ENCODE measurements around the gene RELN. TPM values are rescaled to one million over a fixed set of nuclear protein-coding genes. Genes with fewer than 3 reads are reported as not detected.

RELN gene
- total RNA-seq, 1 experiment from 2014 or later = 0.31 TPM

- CTCF ChIA-PET = no interaction called here
- BruUV-seq (replicated peaks) = no TSS peak
These were observed 29.0 kb upstream of the RELN start for GRCh38 chr7:104018425-104018824.

GRCh38 chr7:104017001-104017400 lies 27.5 kb upstream of the RELN start:
- Mint-ChIP-seq H3K4me1 (ENCODE audit: low read depth, unreplicated experiment) (no peaks in the 10 kb centered on the region), H3K27ac (ENCODE audit: unreplicated experiment) (no peak overlapping the region), H3K4me3 (ENCODE audit: low read depth, unreplicated experiment) (no peak overlapping the region), H3K36me3 (ENCODE audit: insufficient read depth, unreplicated experiment) (no peaks in the 10 kb centered on the region), H3K9me3 (ENCODE audit: low read depth, unreplicated experiment) (no peaks in the 10 kb centered on the region), H3K27me3 (ENCODE audit: unreplicated experiment) (no peaks in the 10 kb centered on the region)
- no peak for DNase-seq
- intact Hi-C loops (cut with micrococcal nuclease; ENCODE audit: unreplicated experiment) = no loop called here
- CTCF ChIA-PET = no interaction called here
- BruUV-seq (replicated peaks) = no TSS peak
- TF ChIP-seq, protein P1, sequence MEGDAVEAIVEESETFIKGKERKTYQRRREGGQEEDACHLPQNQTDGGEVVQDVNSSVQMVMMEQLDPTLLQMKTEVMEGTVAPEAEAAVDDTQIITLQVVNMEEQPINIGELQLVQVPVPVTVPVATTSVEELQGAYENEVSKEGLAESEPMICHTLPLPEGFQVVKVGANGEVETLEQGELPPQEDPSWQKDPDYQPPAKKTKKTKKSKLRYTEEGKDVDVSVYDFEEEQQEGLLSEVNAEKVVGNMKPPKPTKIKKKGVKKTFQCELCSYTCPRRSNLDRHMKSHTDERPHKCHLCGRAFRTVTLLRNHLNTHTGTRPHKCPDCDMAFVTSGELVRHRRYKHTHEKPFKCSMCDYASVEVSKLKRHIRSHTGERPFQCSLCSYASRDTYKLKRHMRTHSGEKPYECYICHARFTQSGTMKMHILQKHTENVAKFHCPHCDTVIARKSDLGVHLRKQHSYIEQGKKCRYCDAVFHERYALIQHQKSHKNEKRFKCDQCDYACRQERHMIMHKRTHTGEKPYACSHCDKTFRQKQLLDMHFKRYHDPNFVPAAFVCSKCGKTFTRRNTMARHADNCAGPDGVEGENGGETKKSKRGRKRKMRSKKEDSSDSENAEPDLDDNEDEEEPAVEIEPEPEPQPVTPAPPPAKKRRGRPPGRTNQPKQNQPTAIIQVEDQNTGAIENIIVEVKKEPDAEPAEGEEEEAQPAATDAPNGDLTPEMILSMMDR (IDR thresholded peaks at IDR 0.05; ENCODE audit: unreplicated experiment) = no peak

More at GRCh38 chr7:104018425-104018824, 29.0 kb upstream of the RELN start:
- no peaks in the 10 kb centered on the region for H3K4me1 Mint-ChIP-seq (ENCODE audit: low read depth, unreplicated experiment)
- H3K36me3 Mint-ChIP-seq (ENCODE audit: insufficient read depth, unreplicated experiment) = no peaks in the 10 kb centered on the region
- H3K4me3 Mint-ChIP-seq (ENCODE audit: low read depth, unreplicated experiment) = no peak overlapping the region
- H3K27me3 Mint-ChIP-seq (ENCODE audit: unreplicated experiment) = no peaks in the 10 kb centered on the region
- no peaks in the 10 kb centered on the region for H3K9me3 Mint-ChIP-seq (ENCODE audit: low read depth, unreplicated experiment)
- no peak overlapping the region for H3K27ac Mint-ChIP-seq (ENCODE audit: unreplicated experiment)
- intact Hi-C loops (cut with micrococcal nuclease; ENCODE audit: unreplicated experiment) = no loop called here
- DNase-seq = no peak
- TF ChIP-seq, protein P1 (IDR thresholded peaks at IDR 0.05; ENCODE audit: unreplicated experiment) = no peak

GRCh38 chr7:104012835-104013234 lies 23.4 kb upstream of the RELN start:
- Mint-ChIP-seq H3K36me3 (ENCODE audit: insufficient read depth, unreplicated experiment) (no peaks in the 10 kb centered on the region), H3K9me3 (ENCODE audit: low read depth, unreplicated experiment) (no peaks in the 10 kb centered on the region), H3K27ac (ENCODE audit: unreplicated experiment) (no peak overlapping the region), H3K27me3 (ENCODE audit: unreplicated experiment) (no peaks in the 10 kb centered on the region), H3K4me1 (ENCODE audit: low read depth, unreplicated experiment) (peaks cover 12% of the 10 kb centered on the region), H3K4me3 (ENCODE audit: low read depth, unreplicated experiment) (no peak overlapping the region)
- DNase-seq = no peak
- intact Hi-C loops (cut with micrococcal nuclease; ENCODE audit: unreplicated experiment) = no loop called here
- CTCF ChIA-PET = no interaction called here
- TF ChIP-seq, protein P1 (IDR thresholded peaks at IDR 0.05; ENCODE audit: unreplicated experiment) = no peak
- no TSS peak for BruUV-seq (replicated peaks)

DNA sequence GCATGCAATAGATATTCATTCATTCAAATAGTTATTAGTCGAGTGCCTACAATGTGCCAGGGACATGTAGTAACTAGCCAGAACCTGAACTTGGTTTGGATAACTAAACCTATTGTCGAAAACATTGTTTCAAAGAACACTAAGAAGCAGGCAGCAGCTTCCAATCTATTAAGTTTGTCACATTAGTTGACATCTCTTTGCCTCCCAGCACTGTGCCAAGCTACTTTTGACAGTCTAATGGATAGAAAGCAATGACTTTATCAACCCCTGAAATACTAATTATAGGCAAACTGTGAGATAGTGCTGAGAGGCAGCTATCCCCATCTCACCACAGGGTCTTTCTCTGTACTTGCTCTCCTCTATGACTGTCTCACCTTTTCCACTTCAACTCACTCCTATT lies 22.4 kb upstream of the RELN start:
- TF ChIP-seq, protein P1 (IDR thresholded peaks at IDR 0.05; ENCODE audit: unreplicated experiment) = no peak

More for the DNA sequence above, 22.4 kb upstream of the RELN start:
- CTCF ChIA-PET = no interaction called here
- BruUV-seq (replicated peaks) = no TSS peak
- H3K4me3 Mint-ChIP-seq (ENCODE audit: low read depth, unreplicated experiment) = no peak overlapping the region
- intact Hi-C loops (cut with micrococcal nuclease; ENCODE audit: unreplicated experiment) = no loop called here
- peaks cover 12% of the 10 kb centered on the region for H3K4me1 Mint-ChIP-seq (ENCODE audit: low read depth, unreplicated experiment)
- no peaks in the 10 kb centered on the region for H3K36me3 Mint-ChIP-seq (ENCODE audit: insufficient read depth, unreplicated experiment)
- no peak for DNase-seq
- no peak overlapping the region for H3K27ac Mint-ChIP-seq (ENCODE audit: unreplicated experiment)
- H3K27me3 Mint-ChIP-seq (ENCODE audit: unreplicated experiment) = no peaks in the 10 kb centered on the region
- no peaks in the 10 kb centered on the region for H3K9me3 Mint-ChIP-seq (ENCODE audit: low read depth, unreplicated experiment)

All from Calu3 (cell line).